HG02571 (cell line): ENCODE data around the gene PRR33.

Experiments
- ATAC-seq: cut with Tn5 transposase; IDR thresholded peaks from one replicate; pipeline ENCODE4 v1.9.1; 2021; ENCODE audit warnings: mild to moderate bottlenecking, moderate library complexity; ENCODE audit not compliant: unreplicated experiment

Gene PRR33

DNA sequence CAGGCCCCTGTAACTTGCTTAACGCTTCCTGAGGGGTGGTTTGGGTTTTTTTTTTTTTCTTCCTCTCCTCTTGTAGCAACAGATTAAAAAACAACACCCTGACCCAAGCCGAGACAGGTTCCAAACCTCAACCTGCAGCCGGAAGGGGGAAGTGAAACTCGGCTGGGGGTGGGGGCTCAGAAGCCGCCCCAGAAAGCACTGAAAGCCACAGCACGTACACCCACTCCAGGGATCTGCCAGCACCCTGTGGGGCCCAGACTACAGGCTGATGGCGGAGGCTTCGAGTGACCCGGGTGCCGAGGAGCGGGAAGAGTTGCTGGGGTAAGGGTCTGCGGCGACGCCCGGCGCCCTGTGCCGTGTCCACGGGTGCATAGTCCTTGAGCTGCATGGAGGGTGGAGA lies 38.8 kb downstream of the PRR33 start, which contains the start of gene LSP1:
Gene LSP1, plus strand, starts transcription at position 208 of the 400 bp plus-strand sequence. Its CDS starts 61 bp downstream, at position 269.
- peak; percentile 41 for ATAC-seq

DNA sequence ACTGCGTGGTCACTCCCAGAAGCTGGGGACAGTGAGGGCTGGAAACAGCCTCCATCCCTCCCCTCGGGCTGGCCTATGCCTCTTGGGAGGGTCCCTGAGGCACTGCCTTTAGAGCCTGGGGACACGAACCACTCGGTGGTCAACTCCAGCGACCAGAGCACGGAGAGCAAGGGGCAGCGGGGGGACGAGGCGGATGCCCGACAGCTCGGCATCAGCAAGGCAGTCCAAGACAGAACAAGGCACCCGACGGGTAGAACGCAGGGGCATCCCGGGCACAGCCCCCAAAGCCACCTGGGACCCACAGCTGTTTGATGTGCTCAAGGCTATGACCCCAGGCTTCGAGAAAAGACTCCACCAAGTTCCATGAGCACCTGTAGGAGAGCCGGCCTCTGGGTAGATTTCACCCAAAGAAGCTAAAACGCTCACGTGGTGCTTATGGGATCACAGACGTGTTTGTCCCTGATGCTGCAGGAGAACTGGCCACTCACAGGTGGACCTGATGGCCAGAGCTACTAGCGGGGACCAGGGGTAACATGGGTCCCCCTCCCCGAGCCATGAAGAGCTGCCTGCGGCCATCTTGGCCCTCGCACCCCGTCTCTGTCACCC lies 39.3 kb downstream of the PRR33 start:
- no peak for ATAC-seq

DNA sequence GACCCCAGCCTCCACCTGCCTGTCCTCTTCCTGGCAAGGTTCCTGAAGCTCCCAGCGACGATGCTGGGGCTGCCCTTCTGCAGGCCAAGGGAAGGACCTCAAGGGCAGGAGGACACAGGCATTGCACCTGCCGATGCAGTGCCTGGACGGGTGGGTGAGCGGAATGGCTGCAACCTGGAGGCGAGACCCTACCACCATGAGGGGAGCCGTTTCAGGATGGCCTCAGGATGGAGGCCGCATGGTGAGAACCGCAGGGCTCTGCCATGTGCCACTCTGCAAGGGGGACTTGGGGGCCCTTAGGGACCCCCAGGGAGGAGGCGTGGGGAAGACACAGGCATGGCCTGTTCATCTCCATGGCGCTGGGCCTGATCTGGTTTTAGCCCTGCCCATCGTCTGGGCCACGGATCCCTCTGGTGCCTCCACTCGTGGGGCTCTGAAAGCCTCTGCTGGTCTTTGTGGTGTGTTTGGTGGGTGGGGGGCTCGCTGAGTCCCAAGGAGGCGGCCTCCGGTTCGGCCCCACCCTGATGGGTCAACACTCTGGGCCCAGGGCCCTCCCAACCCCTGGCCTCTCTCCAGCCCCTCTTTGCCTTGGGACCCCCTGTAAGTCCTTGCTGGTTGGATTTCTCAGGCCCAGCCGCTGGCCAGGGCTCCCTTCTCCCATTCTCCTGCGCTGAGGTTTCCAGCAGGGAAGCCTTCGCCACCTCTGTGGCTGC lies 40.1 kb downstream of the PRR33 start:
- ATAC-seq: no peak

DNA sequence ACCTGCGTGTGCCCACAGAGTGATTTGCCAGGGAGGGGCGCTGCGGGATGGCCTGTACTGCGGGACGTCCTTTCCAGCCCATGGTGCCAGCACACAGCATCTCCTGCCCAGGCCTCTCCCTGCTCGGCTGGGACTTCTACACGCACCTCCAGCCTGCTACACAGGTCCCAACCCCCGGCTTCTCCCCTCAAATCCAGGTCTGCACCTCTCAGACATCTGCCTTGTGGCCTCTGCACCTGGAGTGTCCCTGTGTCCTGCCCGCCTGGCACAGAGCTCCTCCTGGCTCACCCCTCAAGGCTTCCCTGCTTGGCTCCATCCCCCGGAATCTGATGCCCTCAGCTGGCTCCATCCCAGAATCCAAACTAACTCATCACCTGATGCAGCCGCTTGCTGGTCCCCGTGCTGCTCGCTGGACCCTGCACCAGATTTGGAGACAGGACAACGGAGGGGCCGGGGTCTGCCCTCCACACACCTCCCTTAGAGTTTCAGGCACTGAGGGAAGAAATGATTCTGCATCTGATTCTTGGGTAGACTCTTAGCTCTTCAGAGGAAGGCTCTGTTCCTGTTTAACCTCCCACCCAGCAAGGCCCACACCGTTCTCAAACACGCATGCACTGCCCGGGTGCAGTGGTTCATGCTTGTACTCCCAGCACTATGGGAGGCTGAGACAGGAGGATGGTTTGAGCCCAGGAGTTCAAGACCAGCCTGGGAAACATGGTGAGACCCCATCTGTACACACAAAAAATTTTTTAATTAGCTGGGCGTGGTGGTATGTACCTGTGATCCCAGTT lies 42.9 kb downstream of the PRR33 start:
- no peak for ATAC-seq

DNA sequence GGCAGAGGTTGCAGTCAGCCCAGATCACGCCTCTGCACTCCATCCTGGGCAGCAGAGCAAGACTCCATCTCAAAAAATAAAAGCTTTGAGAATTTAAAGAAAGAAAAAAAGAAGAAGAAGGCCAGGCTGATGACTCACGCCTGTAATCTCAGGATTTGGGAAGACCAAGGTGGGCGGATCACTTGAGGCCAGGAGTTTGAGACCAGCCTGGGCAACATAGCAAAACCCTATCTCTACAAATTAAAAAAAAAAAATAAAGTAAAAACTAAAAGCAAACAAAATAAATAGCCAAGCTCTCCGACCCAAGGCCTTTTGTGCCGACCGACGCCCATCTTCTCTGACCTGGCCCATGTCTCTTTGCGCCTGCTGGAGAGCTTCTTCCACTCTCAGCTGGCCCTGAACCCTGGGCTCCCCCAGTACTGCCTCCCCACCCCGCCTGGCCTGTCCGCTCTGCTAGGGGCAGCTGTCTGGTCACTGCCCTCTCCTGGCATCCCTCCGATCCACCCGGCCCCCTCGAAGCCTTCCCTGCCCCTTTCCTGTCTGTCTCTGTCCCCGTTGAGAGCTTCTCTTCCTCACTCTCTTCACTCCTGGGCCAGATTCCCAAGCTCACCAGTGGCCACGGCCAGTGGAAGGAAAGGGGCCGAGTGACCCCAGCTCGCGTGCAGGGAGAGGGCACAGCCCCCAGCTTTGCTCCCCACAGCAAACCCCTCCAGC lies 43.6 kb downstream of the PRR33 start:
- ATAC-seq: no peak

DNA sequence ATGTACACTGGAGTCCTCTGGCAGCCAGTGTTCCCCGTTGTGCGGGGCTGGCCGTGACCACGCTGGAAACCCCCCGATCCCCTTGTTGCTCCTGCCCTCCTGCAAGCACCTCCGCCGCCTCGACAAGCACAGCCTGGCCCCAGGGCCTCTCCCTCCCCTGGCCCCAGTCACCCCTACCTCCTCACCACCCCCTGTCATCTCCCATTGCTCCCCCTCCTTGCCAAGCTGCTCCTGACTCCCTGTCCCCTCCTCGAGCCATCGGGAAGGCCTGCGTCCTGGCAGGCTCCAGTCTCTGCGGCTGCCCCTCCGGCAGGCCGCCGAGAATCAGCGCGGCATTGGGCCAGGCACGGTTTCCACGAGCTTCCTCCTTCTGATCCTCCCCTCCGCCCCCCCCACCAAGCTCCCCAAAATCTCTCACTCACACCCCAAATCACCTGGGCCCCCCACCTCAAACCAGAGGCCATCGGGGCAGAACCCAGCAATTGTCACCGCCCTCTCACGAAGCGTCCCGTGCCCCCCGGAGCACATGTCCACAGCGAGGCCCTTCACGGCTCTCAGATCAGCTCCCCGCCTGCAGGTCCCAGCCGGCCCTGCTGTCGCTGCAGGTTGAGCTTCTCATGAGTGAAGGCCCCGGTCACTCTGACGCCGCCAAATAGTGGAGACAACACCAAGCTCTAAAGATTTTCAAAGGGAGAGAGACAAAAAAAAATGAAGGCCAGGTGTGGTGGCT lies 44.5 kb downstream of the PRR33 start:
- ATAC-seq: no peak

DNA sequence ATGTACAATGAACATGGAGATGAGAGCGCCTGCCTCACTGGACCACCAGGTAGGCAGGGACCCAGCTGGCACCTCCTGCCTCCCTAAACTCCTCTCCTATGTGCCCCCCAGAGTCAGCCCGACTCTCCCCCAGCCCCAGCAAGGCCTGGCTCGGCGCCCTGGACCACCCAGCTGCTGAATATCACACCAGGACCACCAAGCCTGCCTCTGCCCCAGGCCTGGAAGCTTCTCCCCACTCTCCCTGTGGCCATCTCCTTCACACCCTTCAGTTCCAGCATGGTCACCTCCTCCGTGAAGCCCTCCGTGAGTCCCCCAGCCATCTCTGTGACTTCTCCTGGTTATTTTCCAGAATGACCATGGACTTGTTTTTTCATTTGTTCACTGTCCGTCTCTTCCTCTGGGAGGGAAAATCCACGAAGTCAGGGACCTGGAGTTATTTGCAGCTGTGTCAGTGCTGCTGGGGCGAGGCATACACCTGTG lies 45.2 kb downstream of the PRR33 start:
- no peak for ATAC-seq

DNA sequence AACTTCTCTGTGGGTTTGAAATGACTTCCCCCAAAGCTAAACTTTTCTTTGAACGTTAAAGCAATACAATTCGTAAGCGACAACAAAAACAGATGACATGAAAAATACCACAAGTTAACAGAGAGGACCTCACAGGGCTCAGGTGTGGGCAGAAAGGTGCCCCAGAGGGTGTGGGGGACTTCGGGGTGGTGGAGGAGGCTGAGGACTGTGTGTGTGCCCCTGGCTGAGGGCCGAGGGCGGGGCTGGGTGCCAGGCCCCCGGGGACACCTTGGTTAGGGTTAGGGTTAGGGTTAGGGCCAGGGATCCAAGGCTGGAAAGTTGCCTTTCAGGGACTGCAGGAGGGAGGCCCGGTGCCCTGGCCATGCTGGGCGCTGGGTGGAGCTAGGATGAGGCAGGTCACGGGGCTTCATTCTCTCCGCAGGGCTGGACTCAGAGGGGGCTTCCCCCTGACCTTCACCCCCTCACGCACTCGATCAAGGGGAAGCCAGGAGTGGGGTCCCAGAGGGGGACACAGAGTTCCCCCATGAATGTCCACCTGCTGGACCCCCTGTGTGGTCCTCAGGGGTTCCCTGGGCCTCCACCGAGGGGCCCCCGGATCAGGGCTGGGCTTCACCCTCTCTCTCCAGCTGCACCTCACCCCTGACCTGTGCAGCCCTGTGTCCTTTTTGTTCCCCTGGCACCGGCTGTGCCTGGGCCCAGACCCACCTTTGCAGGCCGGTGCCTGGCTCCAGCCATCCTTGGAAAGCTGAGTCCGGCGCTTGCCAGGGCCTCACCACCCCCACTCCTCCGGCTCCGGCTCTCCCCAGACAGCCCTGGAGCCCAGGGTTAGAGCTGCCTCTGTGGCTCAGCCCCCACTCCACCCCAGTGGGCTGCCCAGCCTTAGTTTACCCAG lies 45.9 kb downstream of the PRR33 start:
- no peak for ATAC-seq

DNA sequence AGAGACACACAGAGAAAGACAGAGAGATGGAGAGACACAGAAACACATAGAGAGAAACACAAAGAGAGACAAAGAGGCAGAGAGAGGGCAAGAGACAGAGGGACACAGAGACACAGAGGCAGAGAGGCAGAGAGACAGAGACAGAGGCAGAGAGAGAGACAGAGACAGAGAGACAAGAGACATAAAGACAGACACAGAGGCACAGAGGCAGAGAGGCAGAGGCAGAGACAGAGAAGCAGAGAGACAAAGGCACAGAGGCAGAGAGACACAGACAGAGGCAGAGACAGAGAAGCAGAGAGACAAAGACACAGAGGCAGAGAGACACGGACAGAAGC lies 46.6 kb downstream of the PRR33 start:
- ATAC-seq: no peak

DNA sequence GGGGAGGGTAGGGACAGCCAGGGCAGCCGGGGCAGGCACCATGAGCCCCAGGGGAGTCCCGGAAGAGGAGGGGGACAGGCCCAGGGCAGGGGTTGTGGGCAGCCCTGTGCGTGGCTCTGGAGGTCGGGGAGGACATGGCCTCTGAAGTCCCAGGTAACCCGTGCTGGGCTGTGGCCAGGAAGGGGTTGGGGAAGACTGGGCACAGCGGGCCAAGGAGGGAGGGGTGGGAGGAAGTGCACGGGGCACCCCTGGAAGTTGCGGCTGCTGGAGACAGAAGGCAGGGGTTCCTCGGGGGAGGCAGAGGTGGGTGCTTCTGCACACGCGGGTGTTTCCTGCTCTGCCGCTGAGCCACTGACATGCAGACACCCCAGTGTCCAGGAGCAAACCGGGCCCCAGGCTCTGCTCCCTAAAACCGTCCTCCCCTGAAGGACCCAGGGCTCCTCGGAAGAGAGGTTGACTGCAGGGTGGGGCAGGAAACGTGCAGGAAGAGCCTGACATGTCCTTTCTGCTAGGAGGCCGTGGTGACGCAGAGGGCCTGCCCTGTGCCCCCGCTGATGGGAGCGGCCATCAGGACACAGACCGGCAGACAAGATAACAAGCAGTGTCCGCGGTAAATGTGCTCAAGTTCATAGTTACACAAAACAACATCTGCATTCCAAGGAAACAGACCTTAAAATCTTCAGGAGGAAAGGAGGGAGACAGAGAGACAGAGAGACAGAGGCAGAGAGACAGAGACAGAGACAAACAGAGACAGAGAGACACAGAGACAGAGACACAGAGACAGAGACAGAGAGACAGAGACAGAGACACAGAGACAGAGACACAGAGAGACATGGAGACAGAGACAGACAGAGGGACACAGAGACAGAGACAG lies 47.2 kb downstream of the PRR33 start:
- no peak for ATAC-seq

DNA sequence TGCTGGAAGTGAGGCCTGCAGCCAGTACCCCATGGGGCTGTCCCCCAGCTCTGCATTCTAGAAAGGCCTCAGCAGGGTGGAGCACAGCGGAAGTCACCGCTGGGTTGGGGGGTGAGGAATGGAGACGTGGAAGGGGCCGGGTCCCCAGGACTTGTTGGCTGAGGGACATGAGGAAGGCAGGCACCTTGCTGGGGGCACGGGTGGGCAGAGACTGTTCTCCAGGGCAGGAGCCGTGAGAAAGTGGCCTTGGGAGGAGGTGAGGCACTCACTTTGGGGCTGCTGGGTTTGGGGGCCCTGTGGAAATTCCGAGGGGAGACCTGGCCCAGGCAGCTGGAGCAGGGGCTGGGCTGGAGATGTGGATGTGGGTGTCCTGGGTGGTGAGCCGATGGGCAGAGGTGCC lies 47.9 kb downstream of the PRR33 start:
- ATAC-seq: no peak

DNA sequence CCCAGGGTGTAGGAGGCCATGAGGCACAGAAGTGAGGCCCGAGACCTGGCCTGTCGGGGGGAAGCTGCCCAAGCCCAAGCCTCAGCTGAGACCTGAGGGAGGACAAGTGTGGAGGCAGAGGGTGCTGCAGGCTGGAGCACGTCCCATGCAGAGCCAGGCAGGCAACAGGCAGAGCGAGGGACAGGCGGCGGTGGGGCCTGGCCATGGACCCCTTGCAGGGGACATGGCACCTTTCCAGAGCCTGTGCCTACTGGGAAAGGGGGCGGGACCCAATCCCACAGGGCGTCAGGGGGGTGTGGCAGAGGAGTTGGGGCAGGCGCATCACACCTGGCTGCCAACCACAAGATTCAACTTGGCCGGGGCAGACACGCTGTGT lies 48.6 kb downstream of the PRR33 start:
- ATAC-seq: no peak

DNA sequence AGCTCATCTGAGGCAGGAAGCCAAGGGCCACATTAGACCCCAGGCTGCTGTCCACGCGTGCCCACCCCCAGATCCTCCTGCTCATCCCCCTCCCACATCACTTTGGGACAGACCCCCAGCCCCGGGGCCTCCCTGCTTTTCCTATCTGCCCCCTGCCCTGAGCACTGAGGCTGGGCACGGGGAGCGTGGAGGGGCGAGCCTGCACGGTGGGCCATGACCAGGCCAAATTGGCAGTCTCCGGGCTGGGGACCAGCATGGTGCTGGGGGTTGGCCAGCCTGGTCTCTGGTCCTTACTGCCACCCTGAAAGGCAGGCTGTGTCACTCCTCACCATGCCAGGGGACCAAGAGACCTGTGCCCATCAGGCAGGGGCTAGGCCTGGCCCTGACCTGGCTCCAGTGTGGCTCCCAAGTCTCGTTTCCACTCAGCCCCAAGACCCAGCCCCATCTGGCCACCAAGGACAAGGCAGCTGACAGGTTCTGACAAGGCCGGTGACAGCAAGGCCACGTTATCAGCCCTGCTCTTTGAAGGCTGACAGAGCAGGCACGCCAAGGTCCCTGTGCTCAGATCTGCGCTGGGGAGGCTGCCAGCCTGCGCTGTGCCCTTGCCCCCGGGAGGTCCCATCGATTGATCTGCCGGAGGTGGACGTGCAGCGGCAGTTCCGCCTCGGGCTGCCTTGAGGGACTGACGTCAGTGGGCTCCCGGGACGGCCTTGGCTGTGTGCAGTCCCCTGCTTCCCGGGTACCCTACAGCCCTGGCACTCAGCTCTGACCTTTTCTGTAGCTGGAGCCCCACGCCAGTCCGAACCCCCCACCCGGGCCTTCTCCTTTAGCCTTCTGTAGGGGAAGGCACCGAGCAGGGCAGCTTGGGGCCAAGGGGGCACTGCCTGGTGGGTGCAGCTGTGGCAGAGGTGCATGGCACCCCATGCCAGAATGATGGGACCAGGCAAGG lies 49.3 kb downstream of the PRR33 start:
- no peak for ATAC-seq

DNA sequence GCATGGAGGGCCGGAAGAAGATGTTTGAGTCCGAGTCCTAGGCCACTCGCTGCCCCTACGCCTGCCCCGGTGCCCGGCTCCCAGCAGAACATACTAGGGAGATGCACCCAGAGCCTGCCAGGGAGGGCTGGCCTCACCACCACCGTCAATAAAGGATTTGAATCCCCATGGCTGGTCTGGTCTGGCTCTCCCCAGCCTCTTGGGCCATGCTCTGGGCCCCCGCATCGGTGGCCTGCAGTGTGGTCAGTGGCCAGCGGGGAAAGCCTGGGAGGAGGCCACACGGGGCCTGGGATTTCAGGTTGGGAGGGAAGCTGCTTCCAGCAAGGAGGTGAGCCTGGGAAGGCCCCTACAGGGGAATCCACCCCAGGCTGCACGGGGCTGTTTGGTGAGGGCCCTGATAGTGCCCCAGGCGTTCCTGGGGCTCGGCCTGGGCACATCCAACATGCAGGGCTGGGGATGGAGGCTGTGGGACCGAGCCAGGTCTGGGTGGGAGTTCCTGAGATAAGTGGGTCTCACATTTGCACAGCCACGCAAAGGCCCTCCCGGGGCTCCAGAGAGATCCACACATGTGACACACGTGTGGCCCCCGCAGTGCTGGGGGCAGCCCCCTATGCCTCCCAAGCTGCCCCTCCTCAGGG lies 50.1 kb downstream of the PRR33 start:
- no peak for ATAC-seq

DNA sequence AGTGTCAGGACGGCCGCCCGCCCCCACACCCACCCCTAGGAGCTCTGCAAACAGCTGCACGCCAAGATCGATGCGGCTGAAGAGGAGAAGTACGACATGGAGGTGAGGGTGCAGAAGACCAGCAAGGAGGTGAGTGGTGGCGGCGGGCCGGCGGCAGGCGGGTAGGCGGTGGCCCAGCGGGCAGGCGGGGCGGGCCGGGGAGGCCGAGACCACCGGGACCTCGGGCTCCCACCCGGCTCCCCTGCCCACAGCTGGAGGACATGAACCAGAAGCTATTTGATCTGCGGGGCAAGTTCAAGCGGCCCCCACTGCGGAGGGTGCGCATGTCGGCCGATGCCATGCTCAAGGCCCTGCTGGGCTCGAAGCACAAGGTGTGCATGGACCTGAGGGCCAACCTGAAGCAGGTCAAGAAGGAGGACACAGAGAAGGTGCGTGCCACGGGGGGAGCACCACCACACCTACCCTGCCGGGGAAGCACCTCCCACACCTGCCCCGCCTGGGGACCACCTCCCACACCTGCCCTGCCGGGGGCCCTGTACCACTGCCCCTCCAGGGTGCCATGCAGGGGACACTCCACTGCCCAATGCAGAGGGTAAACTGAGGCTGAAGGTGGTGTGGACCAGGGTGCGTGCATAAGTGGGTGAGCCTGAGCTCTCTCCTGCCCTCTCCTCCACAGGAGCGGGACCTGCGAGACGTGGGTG lies 50.8 kb downstream of the PRR33 start:
- ATAC-seq: no peak

DNA sequence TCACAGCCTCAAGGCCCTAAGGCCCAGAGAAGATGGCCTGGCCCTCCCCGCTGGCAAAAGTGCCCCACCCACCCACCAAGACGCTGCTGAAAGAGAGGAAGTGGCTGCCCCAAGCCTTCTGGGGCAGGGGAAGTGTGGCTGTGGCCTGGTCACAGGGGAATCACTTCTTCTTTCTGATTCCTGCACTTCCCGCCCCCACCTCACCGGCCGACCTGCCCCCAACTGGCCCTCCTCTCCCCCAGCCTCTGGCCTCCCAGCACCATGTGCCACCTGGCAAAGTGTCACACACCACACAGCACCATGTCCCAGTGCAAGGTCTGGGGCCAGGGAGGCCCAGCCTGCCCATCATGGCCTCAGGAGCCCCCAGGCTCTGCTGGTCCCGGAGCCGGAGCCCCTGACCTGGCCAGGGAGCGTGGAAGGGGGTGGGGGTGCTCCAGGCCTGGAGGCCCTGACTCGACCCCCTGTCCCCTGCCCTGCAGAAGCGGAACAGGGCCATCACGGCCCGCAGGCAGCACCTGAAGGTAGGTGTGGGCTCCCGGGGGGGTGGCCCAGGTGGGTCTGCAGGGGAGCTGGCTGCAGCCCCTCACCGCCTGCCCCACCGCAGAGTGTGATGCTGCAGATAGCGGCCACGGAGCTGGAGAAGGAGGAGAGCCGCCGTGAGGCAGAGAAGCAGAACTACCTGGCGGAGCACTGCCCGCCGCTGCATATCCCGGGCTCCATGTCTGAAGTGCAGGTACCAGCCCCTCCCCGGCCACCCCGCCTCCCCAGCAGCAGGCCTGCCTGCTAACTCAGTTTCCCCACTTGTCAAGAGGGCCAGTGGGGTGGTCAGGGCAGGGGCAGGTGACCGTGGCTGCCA lies 51.5 kb downstream of the PRR33 start:
- ATAC-seq: no peak
